ELF-1 (cell line): ENCODE data around the gene EDN2.
A peak's percentile ranks its signal among the peaks of the same experiment; 100 is the strongest.

ENCODE experiments used
- DNase-seq: peaks from one replicate; pipeline ENCODE4 v3.0.0-alpha.2; 2016; ENCODE audit warnings: low read depth, low spot score

EDN2 gene

DNA sequence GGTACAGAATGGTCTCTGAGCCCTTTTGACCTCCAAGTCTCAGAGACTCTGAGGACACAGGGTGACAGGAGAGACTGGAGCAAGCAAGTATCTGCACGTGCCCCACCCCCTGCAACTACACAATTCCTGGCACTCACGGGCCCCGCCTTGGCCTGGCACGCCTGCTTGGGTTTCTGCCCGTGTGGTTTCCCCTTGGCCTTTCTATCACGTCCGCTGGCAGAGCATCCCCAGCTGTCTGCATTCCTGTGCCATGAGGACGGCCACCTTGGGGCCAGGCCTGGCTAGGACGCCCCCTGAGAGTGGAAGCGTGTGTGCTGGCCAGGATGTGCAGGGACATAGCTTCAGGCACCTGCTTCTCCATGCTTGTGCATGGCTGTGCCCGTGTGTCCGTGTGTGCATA, 14.3 kb upstream of the EDN2 start:
- no peak for DNase-seq

GRCh38 chr1:41498391-41498790, 13.9 kb upstream of the EDN2 start:
- DNase-seq, result no peak

DNA sequence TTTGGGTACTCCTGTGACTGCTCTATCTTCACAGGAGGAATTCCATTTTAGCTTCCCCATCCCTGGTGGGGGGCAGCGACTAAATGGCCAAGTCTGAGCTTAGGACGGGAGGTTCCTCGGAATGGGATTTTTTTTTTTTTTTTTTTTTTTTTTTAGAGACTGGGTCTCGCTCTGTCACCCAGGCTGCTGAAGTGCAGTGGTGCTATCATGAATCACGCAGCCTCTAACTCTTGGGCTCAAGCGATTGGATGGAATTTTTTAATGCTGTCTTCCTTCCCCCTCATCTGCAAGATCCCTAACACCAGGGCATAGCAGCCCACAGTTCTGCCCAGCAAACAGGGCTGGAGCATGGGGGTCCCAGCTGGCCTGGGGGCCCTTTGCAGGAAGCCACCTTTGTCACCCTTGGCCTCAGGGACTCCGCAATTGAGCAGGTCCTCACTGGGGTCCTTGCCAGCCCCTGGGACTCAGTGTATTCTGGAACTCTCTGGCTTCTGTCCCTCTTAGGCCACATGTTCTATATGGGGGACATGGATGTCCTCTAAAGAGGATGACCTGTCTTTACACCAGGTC, 13.1 kb upstream of the EDN2 start:
- no peak for DNase-seq

GRCh38 chr1:41497056-41497440, 12.6 kb upstream of the EDN2 start:
- no peak for DNase-seq

DNA sequence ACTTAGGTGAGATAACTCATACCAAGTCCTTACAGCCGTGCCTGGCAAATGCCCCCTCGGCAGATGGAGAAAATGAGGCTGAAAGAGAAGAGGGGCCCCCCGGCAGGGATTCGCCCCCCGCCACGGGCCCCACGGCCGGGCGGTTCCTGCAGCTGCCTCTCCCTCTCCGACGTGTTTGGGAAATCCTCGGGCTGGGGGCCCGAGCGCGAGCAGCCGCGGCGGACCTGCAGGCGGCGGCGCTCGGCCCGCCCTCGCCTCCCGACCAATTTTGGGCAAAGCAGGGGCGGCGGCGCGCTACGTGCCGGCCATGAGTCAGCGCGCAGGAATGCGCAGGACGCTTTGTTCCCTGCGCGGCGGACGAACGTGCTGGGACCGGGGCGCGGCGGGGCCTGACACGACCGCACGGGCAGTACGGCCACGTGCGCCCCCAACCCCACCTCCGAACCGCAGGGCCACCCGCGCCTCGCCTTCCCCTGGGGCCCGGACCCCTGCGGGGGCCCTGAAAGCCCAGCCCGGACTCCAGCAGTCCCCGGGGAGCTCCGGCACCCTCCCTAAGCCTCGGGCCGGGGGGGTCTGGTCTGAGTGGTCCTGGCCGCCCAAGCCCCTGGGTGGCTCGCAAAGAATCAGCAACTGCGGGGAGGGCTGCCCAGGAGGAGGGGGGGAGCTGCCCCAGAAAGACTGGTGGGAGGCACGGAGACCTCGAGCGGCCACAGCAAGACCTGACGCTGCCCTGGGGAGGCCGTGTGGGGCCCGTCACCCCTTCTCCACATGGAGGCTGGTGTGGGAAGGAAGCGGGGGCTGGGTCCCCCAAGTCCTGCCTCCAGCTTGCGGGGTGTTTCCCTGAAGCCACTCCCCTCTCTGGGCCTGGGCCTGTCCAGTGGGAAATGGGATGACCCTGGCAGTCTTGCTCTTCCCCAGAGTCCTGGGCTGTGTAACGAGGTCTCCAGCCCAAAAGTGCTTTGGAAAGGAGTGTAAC, 11.9 kb upstream of the EDN2 start:
- peak; percentile 95 for DNase-seq

GRCh38 chr1:41495210-41495948, 10.9 kb upstream of the EDN2 start:
- peak; percentile 77 for DNase-seq

DNA sequence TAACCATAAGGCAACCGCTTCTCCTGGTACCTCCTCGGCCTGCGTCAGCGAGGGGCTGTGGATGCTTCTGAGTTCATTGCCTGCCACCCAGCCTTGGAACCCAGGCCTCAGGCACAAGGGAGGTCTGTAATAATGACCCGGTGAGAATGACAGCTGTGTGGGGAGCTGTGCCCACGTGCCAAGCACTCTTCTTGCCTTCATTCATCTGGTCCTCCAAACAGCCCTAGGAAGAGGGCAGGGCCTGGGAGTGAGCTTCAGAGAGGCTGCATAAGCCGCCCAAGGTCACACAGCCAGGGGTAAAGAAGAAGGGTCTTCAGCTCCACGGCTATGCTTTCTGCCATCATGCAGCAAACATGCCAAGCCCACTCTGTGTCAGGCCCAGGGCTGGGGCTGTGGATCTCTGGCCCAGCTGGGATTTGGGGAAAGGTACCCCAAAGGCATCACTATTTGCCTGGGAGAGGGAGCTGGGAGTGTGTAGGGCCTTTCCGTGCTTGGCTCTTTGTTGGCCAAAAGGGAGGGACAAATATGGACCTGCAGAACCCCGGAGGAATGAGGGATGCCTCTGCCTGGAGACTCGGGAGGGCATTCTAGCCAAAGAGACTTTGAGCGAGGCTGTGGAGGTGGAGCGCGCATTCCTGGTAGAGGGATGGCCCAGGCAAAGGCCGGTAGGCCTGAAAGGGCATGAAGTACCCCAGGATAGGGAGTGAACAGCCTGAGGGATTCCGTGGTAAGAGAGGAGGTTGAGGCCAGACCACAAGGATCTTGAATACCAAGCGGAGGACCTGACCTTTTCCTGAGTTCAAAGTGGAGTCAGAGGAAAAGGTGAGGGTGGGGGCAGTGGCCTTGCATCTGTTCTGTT, 10.1 kb upstream of the EDN2 start:
- no peak for DNase-seq

GRCh38 chr1:41493626-41494350, 9.3 kb upstream of the EDN2 start:
- DNase-seq, result no peak

GRCh38 chr1:41493117-41493536, 8.6 kb upstream of the EDN2 start:
- DNase-seq, result no peak

- peak; percentile 84 for DNase-seq
These were observed 7.9 kb upstream of the EDN2 start for GRCh38 chr1:41492341-41492848.

DNA sequence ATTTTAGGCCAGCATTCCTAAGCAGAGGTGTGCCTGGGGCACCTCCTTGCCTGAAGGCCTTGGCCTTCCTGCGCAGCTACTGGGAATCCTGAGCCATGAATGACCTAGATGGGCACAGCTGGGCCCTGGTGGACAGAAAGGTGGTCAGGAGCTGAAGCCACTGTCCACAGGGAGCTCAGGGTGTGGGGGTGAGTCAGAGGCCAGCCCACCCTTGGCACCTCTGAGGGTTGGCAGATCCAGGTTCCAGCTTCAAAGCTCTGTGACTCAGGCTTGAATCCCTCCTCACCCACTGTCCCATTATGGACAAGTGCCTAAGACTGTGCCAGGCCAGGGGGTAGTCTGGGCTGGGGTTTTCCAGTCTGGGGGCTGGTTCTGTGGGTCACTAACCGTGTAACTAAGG, 6.4 kb upstream of the EDN2 start:
- DNase-seq, result no peak

DNA sequence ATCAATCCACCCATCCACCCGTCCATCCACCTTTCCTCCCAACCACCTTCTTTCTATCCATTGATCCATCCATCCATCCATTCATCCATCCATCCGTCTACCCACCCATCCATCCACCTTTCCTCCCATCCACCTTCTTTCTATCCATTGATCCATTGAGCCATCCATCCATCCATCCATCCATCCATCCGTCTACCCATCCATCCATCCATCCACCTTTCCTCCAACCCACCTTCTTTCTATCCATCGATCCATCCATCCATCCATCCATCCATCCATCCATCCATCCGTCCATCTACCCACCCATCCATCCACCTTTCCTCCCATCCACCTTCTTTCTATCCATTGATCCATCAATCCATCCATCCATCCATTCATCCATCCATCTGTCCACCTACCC, 5.1 kb upstream of the EDN2 start:
- no peak for DNase-seq

DNA sequence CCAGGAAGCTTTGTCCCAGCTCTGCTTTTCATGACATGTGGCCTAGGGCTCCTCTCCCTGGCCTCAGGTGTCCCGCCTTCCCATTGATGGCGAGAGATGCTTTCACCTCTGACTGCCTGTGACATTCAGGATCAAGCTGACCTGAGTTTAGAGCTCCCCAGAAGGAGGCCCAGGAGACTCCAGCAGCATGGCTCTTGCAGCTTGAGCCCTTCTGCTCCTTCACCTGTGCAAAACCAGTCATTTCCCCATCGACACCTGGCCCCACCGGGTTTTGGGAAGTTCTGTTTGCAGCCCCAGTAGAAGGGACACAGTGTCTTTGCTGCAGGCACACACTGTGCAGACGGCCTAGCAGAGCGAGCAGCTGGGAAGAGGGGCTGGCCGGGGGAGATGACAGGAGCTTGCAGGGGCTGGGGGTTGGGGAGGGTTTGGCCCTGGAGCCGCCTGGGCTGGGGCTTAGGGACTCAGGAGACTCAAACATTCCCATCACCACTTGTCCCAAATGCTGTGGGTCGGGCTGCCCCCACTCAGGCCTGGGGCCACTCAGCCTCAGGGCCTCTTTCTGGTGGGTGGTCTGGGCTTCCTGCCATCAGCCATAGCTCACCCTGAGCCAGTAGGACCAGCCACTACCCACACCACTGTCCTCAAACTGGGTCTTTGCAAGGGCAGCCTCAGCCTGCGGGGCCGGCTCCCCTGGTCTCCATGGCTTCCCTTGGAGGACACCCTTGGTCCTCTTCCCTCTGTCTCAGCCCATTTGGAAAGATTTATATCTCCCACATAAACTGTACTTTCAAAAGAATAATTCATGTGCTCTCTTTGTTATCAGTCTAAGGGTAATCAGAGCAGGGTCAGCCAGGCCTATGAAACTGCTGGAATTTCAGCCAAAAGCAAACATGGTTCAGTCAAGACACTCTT, 3.8 kb upstream of the EDN2 start:
- DNase-seq, result no peak

DNA sequence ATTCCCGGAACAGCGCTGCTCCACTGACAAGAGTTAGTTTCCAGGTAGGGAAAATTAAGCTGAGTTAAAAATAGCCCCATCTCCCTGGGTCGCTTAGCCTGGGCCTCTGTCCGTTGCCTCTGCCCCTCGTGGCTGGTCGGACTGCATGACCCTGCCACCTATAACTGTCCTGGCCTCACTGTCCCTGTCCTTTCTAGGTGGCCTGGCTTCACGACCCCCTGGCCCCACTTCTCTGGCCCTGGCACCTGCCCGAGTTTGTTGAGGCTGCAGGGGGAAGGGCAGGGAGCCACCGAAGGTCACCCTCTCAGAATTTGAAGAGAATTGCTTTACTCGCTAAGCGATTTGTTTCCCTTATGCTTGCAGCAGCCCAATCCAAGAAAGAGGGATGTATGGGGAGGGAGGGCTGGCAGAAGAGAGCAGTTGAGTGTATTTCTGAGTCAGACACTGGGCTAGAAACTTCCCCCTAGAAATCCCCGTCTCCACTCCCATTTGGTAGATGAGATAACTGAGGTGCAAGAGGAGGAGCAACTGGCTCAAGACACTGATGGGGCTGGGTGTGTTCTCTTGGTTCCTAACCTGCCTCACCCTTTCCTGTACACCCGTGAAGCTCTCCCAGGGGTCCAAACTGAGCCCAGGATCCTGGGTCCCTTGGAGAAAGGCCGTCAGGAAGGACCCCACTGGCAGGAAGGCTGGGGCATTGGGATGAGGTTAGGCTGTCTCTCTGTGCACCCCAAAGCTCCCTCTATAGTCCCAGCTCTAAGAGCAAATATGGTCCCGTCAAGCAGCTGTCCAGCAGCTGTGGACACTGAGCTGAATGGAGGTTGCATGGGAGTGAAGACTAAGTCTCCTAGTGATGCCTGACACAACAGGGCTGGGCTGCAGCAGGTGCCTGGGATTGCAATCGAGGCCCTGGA, 2.9 kb upstream of the EDN2 start:
- DNase-seq, result no peak

GRCh38 chr1:41486371-41487125, 2.1 kb upstream of the EDN2 start:
- DNase-seq, result peak; percentile 45

DNA sequence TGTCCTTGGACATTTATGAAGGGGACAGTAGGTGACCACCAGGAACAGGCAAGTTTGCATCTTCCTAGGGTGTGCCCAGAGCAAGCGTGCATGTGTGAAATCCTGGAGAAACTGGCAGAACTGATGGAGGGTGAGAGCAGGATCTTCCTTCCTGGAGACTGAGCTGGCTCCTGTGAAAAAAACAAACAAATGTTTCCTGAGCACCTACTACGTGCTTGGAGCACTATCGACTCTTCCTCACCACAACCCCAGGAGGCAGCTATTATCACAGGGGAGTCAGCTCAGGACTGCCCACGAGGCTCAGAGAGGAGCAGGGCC, 1.5 kb upstream of the EDN2 start:
- DNase-seq, result no peak

DNA sequence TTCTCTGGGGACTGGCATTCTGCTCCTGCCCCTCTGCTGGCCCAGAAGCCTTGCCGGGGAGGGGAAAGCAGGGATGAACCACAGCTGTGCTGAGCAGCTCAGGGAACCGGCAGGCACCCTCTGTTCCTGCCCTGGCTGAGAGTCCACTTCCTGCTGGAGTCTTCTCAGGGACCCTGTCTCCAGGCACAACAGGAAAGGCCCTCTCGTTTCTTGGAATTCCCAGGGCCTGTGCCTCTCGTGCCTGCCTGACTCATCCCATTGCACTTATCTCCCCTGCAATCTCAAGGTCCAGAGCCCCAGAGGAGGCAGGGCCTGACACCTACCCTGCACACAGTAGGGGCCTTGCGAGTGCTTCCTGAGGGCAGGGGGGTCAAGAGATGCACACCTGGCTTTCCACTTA, 1.1 kb upstream of the EDN2 start:
- DNase-seq, result peak; percentile 88

- DNase-seq, result no peak
These were observed 502 bp downstream of the EDN2 start for GRCh38 chr1:41483960-41484401.
